ENCODE results near the gene TBC1D10B.

The TBC1D10B gene

DNA sequence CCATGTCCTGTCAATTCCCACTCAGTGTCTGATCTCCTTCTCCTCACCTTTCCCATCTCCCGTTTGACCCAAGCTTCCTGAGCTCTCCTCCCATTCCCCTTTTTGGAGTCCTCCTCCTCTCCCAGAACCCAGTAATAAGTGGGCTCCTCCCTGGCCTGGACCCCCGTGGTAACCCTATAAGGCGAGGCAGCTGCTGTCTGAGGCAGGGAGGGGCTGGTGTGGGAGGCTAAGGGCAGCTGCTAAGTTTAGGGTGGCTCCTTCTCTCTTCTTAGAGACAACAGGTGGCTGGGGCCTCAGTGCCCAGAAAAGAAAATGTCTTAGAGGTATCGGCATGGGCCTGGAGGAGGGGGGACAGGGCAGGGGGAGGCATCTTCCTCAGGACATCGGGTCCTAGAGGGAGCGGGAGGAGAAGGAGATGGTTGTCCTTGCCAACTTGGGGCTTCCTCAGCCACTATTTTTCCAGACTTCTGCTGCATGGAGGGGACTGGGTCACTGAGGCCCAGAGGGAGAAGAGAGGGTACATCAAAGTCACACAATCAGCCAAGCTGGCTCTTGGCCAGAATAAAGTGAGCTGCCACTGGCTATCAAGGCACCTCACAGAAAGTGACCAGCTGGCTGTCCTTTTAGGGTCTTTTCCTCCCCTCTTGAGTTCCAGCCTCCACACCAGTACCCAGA, 1.9 kb upstream of the TBC1D10B start:
- DNase-seq (ENCODE audit: low read depth): no peak

DNA sequence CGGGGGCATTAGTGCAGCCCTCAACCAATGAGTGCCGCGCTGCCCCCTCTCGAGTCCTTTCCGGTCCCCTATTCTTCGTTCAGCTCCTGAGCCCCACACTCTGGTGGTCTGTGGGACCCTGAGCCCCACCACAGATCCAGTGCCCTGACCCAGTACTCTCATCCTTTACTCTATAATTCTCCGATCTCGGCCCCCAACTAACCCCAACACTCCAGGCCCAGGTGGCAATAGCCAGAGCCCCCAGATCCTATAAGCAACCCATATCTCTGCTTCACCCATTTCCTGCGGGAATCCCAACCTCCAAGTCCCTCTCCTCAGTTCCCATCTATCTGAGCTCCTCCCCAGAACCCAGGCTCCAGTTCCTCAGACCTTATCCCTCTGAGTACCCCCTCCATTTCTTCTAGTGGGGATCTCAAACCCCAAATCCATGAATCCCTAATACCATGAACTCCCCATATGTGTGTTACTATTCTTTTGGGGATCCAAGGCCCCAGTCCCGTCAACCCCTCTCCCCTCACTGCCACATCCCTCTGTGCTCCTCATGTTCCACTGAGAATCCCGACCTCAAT, 1.0 kb upstream of the TBC1D10B start:
- DNase-seq (ENCODE audit: low read depth): no peak

DNA sequence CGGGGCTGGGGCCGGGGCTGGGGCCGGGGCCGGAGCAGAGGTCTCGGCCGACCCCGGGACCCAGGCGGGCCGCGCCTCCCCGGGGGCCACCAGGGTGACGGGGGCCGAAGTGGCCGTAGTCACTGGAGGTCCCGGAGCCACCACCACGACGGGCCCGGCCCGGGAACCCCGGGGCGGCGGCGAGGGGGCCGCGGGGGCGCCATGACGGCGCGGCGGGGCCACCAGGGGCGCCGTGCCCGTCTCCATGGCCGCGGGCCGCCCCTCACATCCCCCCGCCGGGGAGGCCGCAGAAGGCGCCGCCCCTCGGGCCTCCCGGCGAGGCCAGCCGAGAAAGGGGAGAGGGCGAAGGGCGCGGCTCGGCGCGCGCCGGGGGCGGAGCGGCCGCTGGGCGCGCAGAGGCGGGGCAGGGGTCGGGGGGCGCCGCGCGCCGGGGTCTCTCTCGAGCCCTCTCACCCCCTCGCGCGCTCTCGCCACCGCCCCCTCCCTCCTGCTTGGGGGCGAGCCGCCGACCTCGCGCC, 297 bp downstream of the TBC1D10B start:
- no peak for DNase-seq (ENCODE audit: low read depth)

DNA sequence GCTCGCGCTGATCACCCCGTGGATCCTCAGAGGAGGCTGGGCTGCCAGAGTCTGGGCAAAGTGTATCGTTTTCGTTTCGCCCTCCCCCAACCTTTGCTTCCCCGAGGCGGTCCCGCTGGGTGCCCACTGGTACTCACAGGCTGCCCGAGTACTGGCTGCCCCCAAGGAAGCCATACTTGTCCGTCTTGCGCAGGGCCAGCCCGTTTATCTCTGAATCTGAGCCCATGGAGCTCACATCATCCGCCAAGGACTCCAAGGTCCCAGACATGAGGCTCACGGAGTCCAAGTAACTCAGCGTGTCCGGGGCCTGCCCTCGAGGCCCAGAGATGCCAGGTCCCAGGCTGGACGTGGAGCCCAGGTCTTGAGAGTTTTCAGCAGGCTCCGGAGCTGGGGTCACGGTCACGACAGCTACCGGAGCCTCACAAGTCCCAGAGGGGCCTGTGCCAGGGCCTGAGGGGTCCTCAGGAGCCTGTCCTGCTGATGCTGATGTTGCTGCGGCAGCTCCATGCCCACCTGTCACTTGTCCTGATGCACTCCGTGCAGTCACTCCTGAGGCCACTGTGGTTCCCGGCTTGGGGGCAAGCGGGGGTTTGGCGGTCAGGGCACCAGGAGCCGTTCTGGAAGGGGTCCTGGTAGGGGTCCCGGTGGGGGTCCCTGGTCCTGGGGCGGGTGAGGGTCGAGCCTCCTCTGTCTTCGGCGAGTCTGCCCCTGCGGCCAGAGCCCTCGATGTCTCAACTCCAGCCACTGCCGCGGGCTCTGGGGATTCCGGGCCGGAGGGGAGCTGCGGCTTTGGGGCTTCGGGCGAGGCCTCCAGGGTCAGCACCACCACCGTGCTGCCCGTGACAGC, 980 bp downstream of the TBC1D10B start:
- no peak for DNase-seq (ENCODE audit: low read depth)

DNA sequence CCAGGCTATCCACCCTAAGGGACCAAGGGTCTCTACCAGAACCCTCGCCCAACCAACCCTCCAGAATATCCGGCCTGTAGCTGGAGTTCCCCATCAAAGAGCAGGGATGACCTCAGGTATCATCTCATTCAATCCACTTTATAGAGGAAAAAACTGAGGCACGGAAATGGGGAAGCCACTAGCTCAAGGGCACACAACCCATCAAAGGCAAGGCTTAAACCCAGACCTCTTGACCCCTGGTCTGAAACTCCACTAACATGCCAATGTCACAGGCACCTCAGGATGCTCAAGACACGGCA, 1.6 kb downstream of the TBC1D10B start:
- DNase-seq (ENCODE audit: low read depth): no peak

DNA sequence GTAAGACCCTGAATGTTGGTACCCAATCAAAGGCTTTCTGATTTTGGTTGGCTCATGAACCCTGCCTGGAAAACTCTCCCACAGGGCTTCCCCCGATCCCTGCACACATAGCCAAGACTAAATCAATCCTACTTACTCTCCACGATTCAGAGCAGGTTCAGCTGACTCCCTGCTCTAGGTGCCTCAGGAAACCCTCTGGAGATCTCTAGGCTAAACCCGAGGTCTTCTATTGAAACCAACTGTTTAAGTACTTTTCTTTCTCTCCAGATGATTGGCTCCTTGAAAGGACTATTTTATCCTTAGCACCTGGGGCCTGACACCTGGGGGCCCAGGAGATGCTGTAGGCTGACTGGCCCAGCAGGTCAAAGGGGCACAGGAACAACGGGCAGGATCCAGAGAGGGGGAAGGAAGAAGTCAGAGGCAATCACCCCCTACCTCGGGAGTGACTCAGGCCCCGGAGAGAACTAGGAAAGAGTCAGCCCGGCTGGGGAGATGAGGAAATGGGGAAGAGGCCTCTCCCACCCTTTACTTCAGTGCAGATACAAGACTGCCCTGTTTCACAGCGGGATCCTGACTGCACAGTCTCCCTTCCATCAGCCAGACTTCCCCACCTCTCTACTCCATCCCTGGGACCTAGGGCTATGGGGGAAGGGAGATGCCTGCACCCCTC, 2.0 kb downstream of the TBC1D10B start:
- DNase-seq (ENCODE audit: low read depth): peak; percentile 72

DNA sequence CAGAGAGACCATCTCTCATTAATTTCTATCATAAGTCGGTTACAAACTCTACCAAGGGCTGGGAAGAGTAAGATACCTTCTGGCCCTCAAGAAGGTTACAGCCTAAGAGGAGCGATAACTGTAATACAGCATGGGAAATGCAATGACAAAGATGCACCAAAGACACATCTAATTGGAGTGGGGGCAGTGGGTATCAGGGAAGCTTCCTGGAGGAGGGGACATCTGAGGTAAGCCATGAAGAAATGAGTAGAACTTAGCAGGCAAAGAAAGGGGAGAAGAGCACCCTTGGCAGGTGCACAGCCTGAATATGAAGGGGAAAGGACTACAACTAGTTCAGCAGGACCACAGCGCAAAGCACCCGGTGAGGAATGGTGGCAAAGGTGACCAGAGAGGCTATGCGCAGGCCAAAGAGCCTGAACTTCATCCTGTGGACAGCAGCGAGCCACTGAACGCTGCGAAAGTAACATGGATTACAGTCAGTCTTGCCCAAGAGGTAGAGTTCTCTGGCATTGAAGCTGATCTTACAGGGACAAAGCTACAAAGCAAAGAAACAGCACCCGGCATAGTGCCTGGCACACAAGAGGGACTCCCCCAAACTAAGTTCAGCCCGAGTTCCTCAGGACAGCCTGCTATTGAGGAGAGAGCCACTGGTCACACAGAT, 2.8 kb downstream of the TBC1D10B start:
- no peak for DNase-seq (ENCODE audit: low read depth)

DNA sequence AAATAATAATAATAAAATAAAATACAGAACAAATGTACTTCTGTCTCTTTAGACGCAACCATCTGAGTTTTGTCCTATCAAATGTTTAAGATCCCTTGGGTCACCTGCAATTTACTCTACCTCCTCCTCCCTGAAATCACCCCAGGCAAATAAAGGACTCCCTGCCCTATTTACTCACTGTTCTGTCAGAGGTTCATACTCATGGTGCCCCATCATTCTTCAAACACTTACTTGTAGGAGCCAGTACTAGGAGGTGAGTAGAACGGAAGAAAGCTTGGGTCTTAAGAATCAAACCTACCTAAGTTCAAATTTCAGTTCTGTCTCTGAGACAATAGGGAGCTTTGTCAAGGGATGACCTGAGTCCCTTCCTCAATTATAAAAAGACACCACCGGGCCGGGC, 3.8 kb downstream of the TBC1D10B start:
- no peak for DNase-seq (ENCODE audit: low read depth)

DNA sequence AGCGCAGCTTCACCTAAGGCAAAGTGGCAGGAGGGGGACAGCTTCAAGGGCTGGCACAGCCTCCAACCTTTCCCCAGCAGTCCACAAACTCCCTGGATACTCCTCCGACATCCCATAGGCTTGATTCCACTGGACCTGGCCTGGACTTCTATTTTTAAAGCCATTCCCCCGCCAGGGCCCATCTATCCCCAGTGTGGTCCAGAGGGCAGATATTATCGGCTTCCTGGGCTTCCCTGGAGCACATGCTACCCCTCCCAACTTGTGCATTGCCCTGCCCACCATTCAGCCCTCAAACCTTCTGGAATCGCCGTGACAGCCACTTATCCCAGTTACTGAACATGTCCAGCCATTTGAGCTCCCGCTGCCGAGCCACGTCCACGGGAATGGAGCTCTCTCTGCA, 5.1 kb downstream of the TBC1D10B start:
- DNase-seq (ENCODE audit: low read depth): no peak

DNA sequence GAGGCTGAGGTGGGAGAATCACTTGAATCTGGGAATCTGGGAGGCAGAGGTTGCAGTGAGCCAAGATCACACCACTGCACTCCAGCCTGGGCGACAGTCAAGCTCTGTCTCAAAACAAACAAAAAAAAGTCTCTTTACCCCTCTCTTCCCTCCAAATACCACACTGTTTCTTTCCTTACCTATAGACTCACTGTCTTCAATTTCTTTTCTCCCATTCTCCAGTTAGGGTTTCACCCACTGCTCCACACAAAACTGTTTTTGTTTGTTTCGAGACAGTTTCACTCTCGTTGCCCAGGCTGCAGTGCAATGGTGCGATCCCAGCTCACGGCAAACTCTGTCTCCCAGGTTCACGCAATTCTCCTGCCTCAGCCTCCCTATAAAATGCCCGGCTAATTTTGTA, 9.1 kb downstream of the TBC1D10B start:
- DNase-seq (ENCODE audit: low read depth): no peak

DNA sequence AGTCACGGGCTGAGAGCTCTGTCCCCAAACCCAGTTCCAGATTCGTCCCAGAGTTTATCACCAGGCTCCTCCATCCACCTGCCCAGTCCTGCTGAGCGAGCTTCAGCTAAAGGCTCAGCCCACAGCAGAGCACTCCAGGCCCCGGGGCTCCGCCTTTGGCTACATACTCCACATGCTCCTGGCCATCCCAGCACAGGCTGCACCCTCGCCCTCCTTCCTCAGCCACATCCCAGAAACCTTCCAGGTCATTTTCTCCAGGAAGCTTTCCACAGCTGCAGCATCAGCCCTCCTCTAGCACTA, 10.5 kb downstream of the TBC1D10B start:
- no peak for DNase-seq (ENCODE audit: low read depth)

DNA sequence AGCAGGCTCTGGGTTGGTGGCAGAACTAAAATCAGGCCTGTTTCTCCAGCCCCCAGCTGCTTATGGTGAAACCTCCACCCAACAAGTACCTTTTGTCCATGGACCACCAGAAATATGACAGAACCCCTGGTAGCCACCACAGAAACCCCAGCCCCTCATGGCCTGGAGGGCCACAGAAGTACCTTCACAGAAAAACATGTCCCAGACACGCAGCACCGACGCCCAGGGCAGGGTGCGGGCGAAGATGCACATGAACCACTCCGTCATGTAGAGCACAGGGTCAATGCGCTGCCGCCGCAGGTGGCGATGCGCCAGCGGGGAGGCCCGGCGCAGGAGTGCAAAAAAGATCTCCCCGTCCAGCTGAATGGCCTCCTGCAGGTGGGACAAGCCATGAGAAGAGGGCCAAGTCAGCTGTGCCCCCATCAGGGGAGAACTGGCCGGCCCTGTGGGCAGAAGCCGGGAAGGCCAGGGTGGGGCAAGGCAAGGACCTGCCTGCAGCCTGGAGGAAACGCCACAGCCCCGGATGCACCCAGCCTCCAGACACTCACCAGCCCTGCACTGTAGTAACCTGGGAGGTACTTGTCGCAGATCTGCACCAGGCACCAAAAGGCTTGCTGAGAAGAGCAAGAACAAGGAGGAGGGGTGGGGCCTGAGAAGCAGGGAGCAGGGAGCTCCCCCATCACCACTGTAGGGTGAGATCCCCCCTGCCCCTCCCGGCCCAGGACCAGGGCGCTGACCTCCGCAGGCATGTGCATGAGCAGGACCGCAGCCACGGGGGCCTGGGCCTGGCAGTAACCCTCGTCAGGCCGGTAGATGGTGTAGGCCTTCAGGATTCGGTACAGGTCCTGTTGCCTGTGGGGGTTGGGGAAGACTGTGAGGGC, 11.1 kb downstream of the TBC1D10B start:
- DNase-seq (ENCODE audit: low read depth): no peak

DNA sequence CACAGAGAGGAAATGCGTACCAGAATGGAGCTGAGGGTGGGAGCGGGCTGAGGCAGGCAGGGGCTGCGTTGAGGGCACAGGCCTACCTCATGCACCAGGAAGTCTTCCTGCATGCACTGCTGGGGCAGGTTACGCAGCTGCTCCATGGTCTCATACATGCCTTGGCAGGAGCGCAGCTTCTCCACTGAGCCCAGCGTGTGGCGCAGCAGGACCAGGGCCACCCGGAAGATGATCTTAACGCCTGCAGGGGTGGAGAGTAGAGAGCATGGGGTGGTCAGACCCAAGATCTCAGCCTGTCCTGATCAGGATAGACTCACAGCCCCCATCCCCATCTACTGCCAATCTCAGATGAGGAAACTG, 11.7 kb downstream of the TBC1D10B start:
- DNase-seq (ENCODE audit: low read depth): no peak

DNA sequence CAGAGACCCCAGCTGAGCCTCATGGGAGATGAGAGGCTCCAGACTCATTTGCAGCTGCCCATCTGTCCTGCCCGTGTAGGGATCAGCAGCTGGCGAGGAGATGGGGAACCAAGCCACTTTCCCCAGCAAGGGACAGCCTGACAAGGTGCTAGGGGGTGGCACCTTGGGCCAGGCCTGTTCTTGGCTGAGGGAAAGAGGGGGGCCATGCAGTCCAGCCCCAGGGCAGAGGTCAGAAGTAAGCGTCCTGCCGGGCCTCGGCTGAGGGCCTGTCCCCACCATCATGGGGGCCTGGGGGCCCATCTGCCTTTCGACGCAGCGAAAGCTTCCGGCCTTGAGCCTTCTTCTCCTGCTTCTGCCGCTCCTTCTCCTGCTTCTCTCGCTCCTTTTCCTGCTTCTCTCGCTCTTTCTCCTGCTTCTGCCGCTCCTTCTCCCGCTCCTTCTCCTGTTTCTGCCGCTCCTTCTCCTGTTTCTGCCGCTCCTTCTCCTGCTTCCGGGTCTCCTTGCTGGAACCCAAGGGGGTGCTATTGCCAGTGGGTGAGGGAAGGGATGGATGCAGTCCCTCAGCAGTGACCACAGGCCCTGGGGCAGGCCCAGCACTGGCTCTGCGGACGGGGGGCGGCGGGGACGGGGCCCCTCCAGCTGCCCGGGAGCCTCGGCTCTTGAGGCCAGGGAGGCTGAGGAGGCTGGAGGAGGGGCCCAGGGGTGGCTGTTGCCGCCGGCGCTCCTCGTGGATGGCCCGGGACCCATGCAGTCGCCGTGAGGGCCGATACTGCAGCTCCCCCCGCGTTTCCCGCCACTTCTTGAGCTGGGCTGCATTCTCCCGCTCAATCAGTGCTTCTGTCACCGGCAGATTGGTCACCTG, 12.3 kb downstream of the TBC1D10B start:
- no peak for DNase-seq (ENCODE audit: low read depth)

DNA sequence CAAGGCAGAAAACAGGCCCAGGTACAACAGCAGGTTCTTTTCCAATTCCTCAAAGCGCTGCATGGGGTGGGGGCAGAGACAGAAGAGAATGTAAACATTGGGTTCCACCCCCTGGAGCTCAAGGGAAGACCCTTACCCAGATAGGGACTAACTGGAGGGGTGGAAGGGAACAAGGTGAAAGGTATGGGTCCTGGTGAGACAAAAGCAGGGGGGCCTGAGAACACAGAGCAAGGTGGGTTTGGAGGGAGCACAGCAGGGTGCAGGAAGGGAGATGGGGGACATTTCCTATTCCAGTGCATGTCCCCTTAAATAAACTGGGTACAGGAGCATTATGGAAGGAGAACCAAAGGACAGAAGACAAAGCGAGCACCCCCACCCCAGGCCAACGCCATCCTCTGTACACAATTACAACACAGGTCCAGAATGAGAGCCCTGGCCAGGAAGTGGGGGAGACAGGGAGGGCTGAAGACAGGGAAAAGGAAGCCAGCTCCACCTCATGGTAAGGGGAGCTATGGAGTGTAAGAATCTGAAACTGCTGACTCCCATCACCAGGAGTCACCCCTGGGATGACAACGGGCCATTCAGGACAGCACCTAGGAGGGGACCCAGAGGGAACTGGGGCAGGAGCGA, 13.1 kb downstream of the TBC1D10B start:
- no peak for DNase-seq (ENCODE audit: low read depth)

DNA sequence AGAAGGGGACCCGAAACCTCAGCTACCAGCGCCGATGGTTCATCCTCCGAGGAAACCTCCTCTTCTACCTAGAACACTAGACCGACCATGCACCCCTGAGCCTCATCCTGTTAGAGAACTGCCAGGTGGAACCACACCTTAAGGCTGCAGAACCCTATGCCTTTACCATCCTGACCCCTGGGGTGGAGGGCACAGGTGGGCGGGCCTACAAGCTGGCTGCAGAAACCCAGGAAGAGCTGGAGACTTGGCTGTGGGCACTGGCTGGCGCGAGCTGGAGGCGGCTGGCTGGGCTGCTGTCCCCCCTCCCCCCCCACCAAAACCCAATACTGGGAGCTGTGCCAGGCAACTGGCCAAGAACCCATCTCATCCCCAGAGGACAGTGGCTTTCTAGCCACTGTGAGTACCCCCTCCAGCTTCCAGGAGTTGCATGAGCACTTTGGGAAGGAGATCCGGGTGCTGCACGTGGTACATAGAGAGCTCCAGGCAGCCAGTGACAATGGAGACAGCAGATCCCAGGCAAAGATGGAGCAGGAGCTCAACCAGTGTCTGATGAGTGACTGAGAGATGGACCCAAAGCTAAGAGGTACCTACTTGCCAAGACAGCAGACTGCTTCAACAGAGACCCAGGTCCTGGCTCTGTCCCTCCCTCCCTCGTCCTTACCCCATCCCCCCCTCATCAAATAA, 13.8 kb downstream of the TBC1D10B start:
- DNase-seq (ENCODE audit: low read depth): no peak

DNA sequence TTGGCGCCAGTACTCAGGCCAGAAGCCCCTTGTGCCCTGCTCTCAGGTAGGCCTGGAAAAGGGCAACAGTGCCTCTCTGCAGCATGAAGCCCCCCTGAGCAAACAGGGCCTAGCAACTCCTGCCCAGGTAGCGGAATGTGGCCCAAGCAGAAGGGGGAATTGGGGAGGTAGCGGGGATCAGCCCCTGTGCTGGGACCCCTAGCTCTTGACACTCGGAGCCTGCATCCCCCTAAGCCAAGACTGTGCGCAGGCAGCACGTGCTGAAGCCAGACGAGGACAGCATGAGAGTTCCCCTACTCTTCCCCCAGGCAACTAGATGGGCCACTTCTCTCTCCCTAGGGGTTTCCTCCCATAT, 14.4 kb downstream of the TBC1D10B start:
- no peak for DNase-seq (ENCODE audit: low read depth)

DNA sequence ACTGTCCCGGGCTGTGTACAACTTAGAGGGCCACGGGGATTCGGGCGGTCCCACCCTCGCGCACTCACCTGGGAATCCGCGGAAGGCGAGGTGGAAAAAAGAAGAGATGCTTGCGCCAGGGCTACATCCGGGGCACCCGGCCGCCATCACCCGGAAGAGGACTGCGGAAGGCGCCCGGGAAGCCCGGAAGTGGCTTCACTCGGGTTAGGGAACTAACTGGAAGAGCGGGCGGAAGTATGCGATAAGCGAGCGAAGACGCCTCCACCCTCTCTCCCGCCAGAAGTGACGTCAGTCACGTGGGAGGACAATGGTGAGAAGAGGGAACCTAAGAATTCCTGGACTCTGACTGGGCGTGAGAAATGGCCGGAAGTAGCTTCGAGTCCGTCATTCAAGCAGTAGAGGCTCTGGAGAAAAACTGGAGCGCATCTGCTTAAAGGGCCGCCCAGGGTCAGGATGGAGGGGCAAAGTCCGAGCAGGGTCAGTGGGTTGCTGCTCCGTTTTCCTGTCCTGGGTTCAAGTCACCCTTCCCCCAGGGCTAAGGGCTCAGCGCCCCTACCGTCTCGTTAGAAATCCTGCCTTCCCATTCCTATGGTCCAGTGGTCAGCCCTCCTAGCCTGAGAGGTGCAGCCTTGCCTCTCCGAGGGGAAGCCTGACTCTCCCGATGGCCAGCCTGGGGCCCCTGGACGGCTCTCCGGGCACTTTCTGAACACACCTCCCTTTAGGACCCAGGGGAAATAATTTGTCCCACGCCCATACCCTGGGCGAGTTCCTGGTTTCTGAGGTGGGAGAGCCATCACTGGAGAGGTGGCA, 14.9 kb downstream of the TBC1D10B start, which contains the start of gene CD2BP2:
Gene CD2BP2 (minus strand): TSS at position 165 of the 810 bp plus-strand sequence. CDS start 627 bp downstream, outside the sequence.
- peak; percentile 100 for DNase-seq (ENCODE audit: low read depth)

Measured in amniotic epithelial cell (primary cell).